Suprapubic skin (tissue), 4 donors: ENCODE measurements around the gene BBS12. TPM values are rescaled to one million over a fixed set of nuclear protein-coding genes. Genes with fewer than 3 reads are reported as not detected.
A peak's percentile ranks its signal among the peaks of the same experiment; 100 is the strongest.

Source experiments
- DNase-seq, 2 donors: peaks; one replicate each; pipeline ENCODE4 v3.0.0-alpha.2; 2019; ENCODE audit warnings: low spot score in 2 of 2
- H3K27ac ChIP-seq: fragments of 200-600 bp; sonication (generic); one replicate; pipeline ENCODE4 v1.5.1; 2019
- H3K27me3 ChIP-seq: fragments of 200-600 bp; sonication (generic); one replicate; pipeline ENCODE4 v1.5.1; 2019
- H3K36me3 ChIP-seq: fragments of 200-600 bp; sonication (generic); one replicate; pipeline ENCODE4 v1.5.1; 2019
- H3K4me1 ChIP-seq: fragments of 200-600 bp; sonication (generic); one replicate; pipeline ENCODE4 v1.5.1; 2019
- H3K4me3 ChIP-seq: fragments of 200-600 bp; sonication (generic); one replicate; pipeline ENCODE4 v1.5.1; 2019; ENCODE audit warnings: mild to moderate bottlenecking
- H3K9me3 ChIP-seq: fragments of 200-600 bp; sonication (generic); one replicate; pipeline ENCODE4 v1.5.1; 2019
- CTCF ChIP-seq, 2 donors: fragments of 200-600 bp in 1 of 2; fragments of 450-650 bp in 1 of 2; sonication (generic) in 1 of 2; IDR thresholded peaks; one replicate each; pipeline ENCODE4 v1.5.1; 2016 to 2019; ENCODE audit warnings: antibody characterized with exemption in 2 of 2, mild to moderate bottlenecking in 1 of 2, moderate library complexity in 1 of 2
- EP300 ChIP-seq: sonication (generic); formaldehyde crosslinking; IDR thresholded peaks from one replicate; pipeline ENCODE4 v1.6.1; 2017; ENCODE audit warnings: antibody characterized with exemption
- POLR2A ChIP-seq, 2 donors: fragments of 450-650 bp; IDR thresholded peaks; one replicate each; pipeline ENCODE4 v1.6.1; 2017; ENCODE audit warnings: antibody characterized with exemption in 2 of 2, mild to moderate bottlenecking in 2 of 2, moderate library complexity in 2 of 2
- POLR2AphosphoS5 ChIP-seq, 3 donors: sonication (generic); formaldehyde crosslinking; IDR thresholded peaks; one replicate each; pipeline ENCODE4 v1.6.1; 2017; ENCODE audit warnings: antibody characterized with exemption in 3 of 3
- WGBS: methylation state at CpG from one replicate; pipeline ENCODE4 v1.1.5; 2018; 5-methylcytosine and 5-hydroxymethylcytosine counted together
- total RNA-seq, 4 donors: library from RNA; depleted of rRNA; stranded (reverse); fragments of >200 nt; gene quantifications; one replicate each; pipeline ENCODE4 v1.1.0, GENCODE V29; 2016

The BBS12 gene
- total RNA-seq, 4 donors from 2014 or later: 0.70 to 1.9 (median 0.92) TPM

- Histone ChIP-seq H3K27ac (no peak overlapping the region), H3K4me1 (no peaks in the 10 kb centered on the region), H3K27me3 (no peaks in the 10 kb centered on the region), H3K36me3 (no peaks in the 10 kb centered on the region), H3K4me3 (no peak overlapping the region), H3K9me3 (no peaks in the 10 kb centered on the region)
- TF ChIP-seq CTCF (IDR thresholded peaks at IDR 0.05) (no peak), POLR2A (IDR thresholded peaks at IDR 0.05) (no peak)
- DNase-seq: no peak
These were observed 20.6 kb upstream of the BBS12 start for GRCh38 chr4:122711919-122712318.

GRCh38 chr4:122712782-122713181 lies 19.7 kb upstream of the BBS12 start:
- Histone ChIP-seq H3K27ac (no peak overlapping the region), H3K36me3 (no peaks in the 10 kb centered on the region), H3K4me1 (no peaks in the 10 kb centered on the region), H3K9me3 (no peaks in the 10 kb centered on the region), H3K4me3 (no peak overlapping the region), H3K27me3 (no peaks in the 10 kb centered on the region)
- DNase-seq: no peak
- TF ChIP-seq CTCF (IDR thresholded peaks at IDR 0.05) (no peak), POLR2AphosphoS5 (IDR thresholded peaks at IDR 0.05) (no peak), POLR2A (IDR thresholded peaks at IDR 0.05) (no peak), EP300 (no peak)
- 96% methylated on average over 4 of the region's 4 CpGs for WGBS

GRCh38 chr4:122715221-122715620 lies 17.3 kb upstream of the BBS12 start:
- TF ChIP-seq EP300 (no peak), CTCF (IDR thresholded peaks at IDR 0.05) (no peak), POLR2AphosphoS5 (IDR thresholded peaks at IDR 0.05) (no peak), POLR2A (IDR thresholded peaks at IDR 0.05) (no peak)
- no peak for DNase-seq
- no peak overlapping the region for H3K27ac ChIP-seq
- 21% methylated on average over 5 of the region's 5 CpGs for WGBS
- no peaks in the 10 kb centered on the region for H3K9me3 ChIP-seq
- H3K36me3 ChIP-seq: no peaks in the 10 kb centered on the region
- H3K4me1 ChIP-seq: no peaks in the 10 kb centered on the region
- no peaks in the 10 kb centered on the region for H3K27me3 ChIP-seq
- no peak overlapping the region for H3K4me3 ChIP-seq

GRCh38 chr4:122716825-122717448 lies 15.6 kb upstream of the BBS12 start:
- Histone ChIP-seq H3K27me3 (no peaks in the 10 kb centered on the region), H3K4me1 (no peaks in the 10 kb centered on the region), H3K9me3 (no peaks in the 10 kb centered on the region), H3K4me3 (no peak overlapping the region), H3K27ac (no peak overlapping the region), H3K36me3 (no peaks in the 10 kb centered on the region)
- 32% methylated on average over 4 of the region's 4 CpGs for WGBS
- TF ChIP-seq EP300: no peak
- peak; percentile 34 to 68 for TF ChIP-seq CTCF (IDR thresholded peaks at IDR 0.05)
- TF ChIP-seq POLR2A (IDR thresholded peaks at IDR 0.05): no peak
- no peak for TF ChIP-seq POLR2AphosphoS5 (IDR thresholded peaks at IDR 0.05)
- peak in 1 of 2 donors; percentile 66 for DNase-seq

GRCh38 chr4:122718281-122718680 lies 14.2 kb upstream of the BBS12 start:
- Histone ChIP-seq H3K27me3 (no peaks in the 10 kb centered on the region), H3K4me1 (no peaks in the 10 kb centered on the region), H3K4me3 (no peak overlapping the region), H3K36me3 (no peaks in the 10 kb centered on the region), H3K9me3 (no peaks in the 10 kb centered on the region), H3K27ac (no peak overlapping the region)
- DNase-seq: no peak
- TF ChIP-seq POLR2AphosphoS5 (IDR thresholded peaks at IDR 0.05) (no peak), CTCF (IDR thresholded peaks at IDR 0.05) (no peak), POLR2A (IDR thresholded peaks at IDR 0.05) (no peak), EP300 (no peak)
- WGBS: 73% methylated on average over 2 of the region's 2 CpGs
